Ascending aorta (tissue), 2 donors: ENCODE data around the gene CDH13. TPM values are rescaled to one million over a fixed set of nuclear protein-coding genes. Genes with fewer than 3 reads are reported as not detected.

ENCODE experiments used
- DNase-seq, 2 donors: peaks; one replicate each; pipeline ENCODE4 v3.0.0-alpha.2; 2019; ENCODE audit warnings: low spot score in 2 of 2
- H3K27ac ChIP-seq, 2 donors: fragments of 200-600 bp; sonication (generic); one replicate each; pipeline ENCODE4 v1.5.1; 2016 to 2017; ENCODE audit warnings: mild to moderate bottlenecking in 1 of 2
- H3K27me3 ChIP-seq: fragments of 200-600 bp; sonication (generic); one replicate; pipeline ENCODE4 v1.5.1; 2017
- H3K36me3 ChIP-seq, 2 donors: fragments of 200-600 bp; sonication (generic); one replicate each; pipeline ENCODE4 v1.5.1; 2016
- H3K4me1 ChIP-seq, 2 donors: fragments of 200-600 bp; sonication (generic); one replicate each; pipeline ENCODE4 v1.5.1; 2016 to 2017; ENCODE audit warnings: mild to moderate bottlenecking in 1 of 2
- H3K4me3 ChIP-seq, 2 donors: fragments of 200-600 bp; sonication (generic); one replicate each; pipeline ENCODE4 v1.5.1; 2016 to 2017; ENCODE audit warnings: mild to moderate bottlenecking in 1 of 2
- H3K9me3 ChIP-seq, 2 donors: fragments of 200-600 bp; sonication (generic); one replicate each; pipeline ENCODE4 v1.5.1; 2016
- intact Hi-C: fragments of 100-400 bp; cut with DNase I; formaldehyde crosslinking; loops from one replicate; pipeline ENCODE4 v1.15.1; 2023
- total RNA-seq: library from RNA; depleted of rRNA; stranded (reverse); fragments of >200 nt; gene quantifications from one replicate; pipeline ENCODE4 v1.1.0, GENCODE V29; 2016
- TF ChIP-seq, protein P1 (sequence below), 3 experiments: fragments of 200-600 bp in 2 of 3; fragments of 450-650 bp in 1 of 3; sonication (generic) in 2 of 3; IDR thresholded peaks; one replicate each; pipeline ENCODE4 v1.5.1; 2016 to 2019; ENCODE audit warnings: antibody characterized with exemption in 3 of 3, mild to moderate bottlenecking in 1 of 3, moderate library complexity in 1 of 3

The CDH13 gene
- total RNA-seq, 1 donor from 2014 or later = 160 TPM

DNA sequence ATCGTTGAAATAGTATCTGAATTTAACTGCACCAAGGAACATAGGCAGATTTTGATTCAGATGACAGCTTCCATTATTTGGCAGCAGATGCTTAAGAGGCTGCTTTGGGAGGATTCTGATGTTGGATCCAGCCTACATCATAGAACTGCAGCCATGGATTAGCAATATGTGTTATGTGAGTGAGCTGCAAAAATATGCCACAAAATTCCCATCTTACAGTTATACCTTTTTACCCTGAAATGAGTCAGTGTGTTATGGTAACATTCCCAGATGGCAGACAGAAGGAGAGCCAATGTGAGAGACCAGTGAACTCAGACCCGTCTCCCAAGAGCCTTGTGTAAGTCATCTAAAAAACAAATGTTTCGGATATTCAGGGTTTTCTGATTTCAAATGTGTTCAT is 206.1 kb downstream of the CDH13 start:
- no peak for DNase-seq
- TF ChIP-seq, protein P1, sequence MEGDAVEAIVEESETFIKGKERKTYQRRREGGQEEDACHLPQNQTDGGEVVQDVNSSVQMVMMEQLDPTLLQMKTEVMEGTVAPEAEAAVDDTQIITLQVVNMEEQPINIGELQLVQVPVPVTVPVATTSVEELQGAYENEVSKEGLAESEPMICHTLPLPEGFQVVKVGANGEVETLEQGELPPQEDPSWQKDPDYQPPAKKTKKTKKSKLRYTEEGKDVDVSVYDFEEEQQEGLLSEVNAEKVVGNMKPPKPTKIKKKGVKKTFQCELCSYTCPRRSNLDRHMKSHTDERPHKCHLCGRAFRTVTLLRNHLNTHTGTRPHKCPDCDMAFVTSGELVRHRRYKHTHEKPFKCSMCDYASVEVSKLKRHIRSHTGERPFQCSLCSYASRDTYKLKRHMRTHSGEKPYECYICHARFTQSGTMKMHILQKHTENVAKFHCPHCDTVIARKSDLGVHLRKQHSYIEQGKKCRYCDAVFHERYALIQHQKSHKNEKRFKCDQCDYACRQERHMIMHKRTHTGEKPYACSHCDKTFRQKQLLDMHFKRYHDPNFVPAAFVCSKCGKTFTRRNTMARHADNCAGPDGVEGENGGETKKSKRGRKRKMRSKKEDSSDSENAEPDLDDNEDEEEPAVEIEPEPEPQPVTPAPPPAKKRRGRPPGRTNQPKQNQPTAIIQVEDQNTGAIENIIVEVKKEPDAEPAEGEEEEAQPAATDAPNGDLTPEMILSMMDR (IDR thresholded peaks at IDR 0.05) = no peak
- no peak overlapping the region for H3K4me3 ChIP-seq
- H3K27ac ChIP-seq = no peak overlapping the region
- no peaks in the 10 kb centered on the region for H3K27me3 ChIP-seq
- peaks cover 0 to 9% of the 10 kb centered on the region in 2 donors for H3K4me1 ChIP-seq
- H3K9me3 ChIP-seq = no peaks in the 10 kb centered on the region
- intact Hi-C loops = no loop called here
- no peaks in the 10 kb centered on the region for H3K36me3 ChIP-seq

DNA sequence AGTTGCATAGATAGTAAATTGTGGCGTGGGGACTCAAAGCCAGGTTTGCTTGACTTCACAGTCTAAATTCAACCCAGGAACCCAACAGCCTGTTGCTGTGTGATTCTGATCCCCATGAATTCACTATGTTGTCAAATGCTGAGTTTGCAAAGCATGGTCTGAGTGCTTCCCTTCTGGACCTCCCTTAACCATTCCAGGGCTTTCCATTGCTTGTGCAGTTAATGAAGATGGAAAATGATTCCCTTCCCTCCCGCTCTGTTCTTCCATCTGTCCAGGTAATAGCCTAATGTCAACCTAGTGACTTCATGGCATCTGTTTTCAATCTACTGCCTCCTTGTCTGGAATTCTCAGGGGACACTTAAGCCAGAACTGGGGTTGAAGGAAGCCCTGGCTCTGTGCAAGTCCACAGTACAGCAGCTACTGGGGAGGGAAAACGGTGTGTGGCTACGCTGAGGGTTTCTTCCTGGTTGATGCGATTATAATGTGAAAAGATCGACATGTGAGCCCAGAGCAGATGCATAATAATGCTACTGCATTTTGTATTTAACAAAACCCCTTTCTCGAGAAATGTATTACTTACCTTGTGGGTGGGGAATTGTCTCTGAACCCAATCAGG is 206.7 kb downstream of the CDH13 start:
- Histone ChIP-seq H3K36me3 (no peaks in the 10 kb centered on the region), H3K4me3 (no peak overlapping the region), H3K9me3 (no peaks in the 10 kb centered on the region), H3K27me3 (no peaks in the 10 kb centered on the region), H3K27ac (no peak overlapping the region), H3K4me1 (peaks cover 0 to 13% of the 10 kb centered on the region in 2 donors)
- TF ChIP-seq, protein P1 (IDR thresholded peaks at IDR 0.05) = no peak
- intact Hi-C loops = no loop called here
- DNase-seq = no peak

DNA sequence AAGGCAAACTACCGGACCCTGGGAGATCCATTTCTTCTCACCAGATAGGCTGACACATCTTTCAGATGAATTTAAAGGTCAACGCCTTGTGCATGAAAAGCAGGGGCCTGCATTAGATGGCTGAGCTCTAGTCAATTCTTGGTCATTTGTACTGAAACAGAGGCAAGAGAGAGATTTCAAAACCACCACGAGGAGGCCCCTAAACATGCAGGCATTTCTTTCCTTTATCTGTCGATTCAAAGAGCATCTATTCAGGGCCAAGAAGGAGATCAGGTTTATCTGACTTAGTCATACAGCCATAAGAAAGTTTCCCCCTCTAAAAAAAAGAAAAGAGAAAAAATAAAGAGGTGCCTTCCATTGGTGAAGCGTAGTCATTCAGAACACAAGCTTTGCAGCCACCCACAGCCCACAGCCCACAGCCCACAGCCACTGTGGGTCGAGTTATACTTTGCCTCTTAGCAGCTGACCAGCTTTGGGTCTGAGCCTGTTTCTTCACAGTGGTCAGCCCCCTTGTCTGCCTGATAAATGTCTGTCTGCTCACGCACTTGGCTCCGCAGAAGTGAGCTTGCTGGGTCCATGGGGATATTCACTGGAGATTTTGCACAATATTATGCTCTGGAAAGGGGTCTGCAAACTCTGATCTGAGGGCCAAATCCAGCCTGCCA is 207.5 kb downstream of the CDH13 start:
- intact Hi-C loops = no loop called here
- no peaks in the 10 kb centered on the region for H3K27me3 ChIP-seq
- no peak overlapping the region for H3K27ac ChIP-seq
- peaks cover 0 to 13% of the 10 kb centered on the region in 2 donors for H3K4me1 ChIP-seq
- H3K36me3 ChIP-seq = no peaks in the 10 kb centered on the region
- TF ChIP-seq, protein P1 (IDR thresholded peaks at IDR 0.05) = no peak
- no peaks in the 10 kb centered on the region for H3K9me3 ChIP-seq
- DNase-seq = no peak
- no peak overlapping the region for H3K4me3 ChIP-seq

DNA sequence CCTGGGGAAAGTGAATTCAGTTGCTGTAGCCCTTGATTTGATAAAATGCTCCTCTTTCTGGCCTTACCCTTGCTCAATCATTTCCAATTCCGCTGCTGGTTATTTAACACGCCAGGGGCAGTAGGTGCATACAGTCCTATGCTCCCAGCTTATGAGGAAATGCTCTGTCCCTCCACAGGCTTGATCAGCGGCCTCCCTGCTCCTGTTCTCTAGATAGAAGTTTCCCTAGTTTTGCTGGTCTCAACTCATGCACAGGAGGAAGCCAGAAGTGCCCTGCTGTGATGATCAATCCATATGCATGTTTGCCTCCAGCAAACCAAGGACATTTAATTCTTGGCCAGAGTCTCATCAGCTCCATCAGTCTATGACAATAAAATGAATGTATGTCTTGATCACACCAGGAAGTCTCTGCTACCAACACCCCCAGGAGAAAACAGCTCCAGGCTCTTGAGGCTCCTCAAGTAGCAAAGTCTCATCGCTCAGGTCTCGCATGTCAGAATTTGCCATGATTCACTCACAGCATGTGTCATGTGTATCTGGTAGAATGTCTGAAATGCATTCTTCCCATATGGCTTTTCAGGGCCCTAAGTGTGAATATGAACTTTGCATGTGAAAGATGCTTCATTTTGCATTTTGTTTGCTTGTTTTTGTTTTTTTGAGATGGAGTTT is 208.9 kb downstream of the CDH13 start:
- H3K27me3 ChIP-seq = no peaks in the 10 kb centered on the region
- TF ChIP-seq, protein P1 (IDR thresholded peaks at IDR 0.05) = no peak
- H3K36me3 ChIP-seq = no peaks in the 10 kb centered on the region
- intact Hi-C loops = no loop called here
- H3K27ac ChIP-seq = no peak overlapping the region
- H3K4me1 ChIP-seq = peaks cover 0 to 13% of the 10 kb centered on the region in 2 donors
- H3K4me3 ChIP-seq = no peak overlapping the region
- H3K9me3 ChIP-seq = no peaks in the 10 kb centered on the region
- DNase-seq = no peak

DNA sequence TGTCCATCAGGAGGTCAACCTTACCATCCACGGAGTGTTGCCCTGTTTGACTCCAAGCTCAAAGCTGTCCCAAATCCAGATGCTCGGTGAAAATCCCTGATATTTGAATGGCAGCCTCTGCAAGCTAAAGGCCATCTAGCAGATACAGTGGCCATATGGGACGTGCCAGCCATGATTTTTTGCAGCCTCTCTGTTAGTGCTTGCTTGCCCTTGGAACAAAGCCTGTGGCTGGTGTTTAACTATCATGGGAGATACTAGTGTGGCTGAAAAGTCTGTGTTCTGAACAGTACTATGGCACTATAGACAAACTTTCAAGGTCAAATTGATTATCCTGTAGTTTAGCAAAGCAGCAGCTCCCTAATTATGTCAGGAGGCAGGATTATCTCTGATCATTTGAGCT is 214.3 kb downstream of the CDH13 start:
- Histone ChIP-seq H3K36me3 (no peaks in the 10 kb centered on the region), H3K4me1 (peaks cover 0 to 14% of the 10 kb centered on the region in 2 donors), H3K27ac (no peak overlapping the region), H3K4me3 (no peak overlapping the region), H3K9me3 (no peaks in the 10 kb centered on the region), H3K27me3 (no peaks in the 10 kb centered on the region)
- TF ChIP-seq, protein P1 (IDR thresholded peaks at IDR 0.05) = no peak
- intact Hi-C loops = no loop called here
- no peak for DNase-seq
